Small intestine (tissue), 7 donors: Measurements from ENCODE around the gene SLC35A2. TPM values are rescaled to one million over a fixed set of nuclear protein-coding genes. Genes with fewer than 3 reads are reported as not detected.

Experiments
- DNase-seq, 2 donors: peaks; one replicate each; pipeline versions ENCODE4 v3.0.0 to v3.0.0-alpha.2; 2013
- FAIRE-seq: peaks from 2 replicates; lab custom pipeline; 2012; peaks lifted over from hg19 to GRCh38; lab: Jason Lieb, UNC
- H3K27ac ChIP-seq, 3 donors: one replicate each; pipeline ENCODE4 v1.5.1; 2013; ENCODE audit warnings: low read length in 2 of 3, mild to moderate bottlenecking in 2 of 3, control low read depth in 1 of 3, inconsistent platforms in 1 of 3, low read depth in 1 of 3, moderate library complexity in 1 of 3
- H3K27me3 ChIP-seq, 3 donors: one replicate each; pipeline ENCODE4 v1.6.1; 2013; ENCODE audit warnings: low read length in 3 of 3, inconsistent platforms in 1 of 3; ENCODE audit not compliant: control insufficient read depth in 3 of 3, insufficient read depth in 3 of 3
- H3K36me3 ChIP-seq, 3 donors: one replicate each; pipeline ENCODE4 v1.6.1; 2013; ENCODE audit warnings: low read length in 3 of 3, inconsistent platforms in 1 of 3, low read depth in 1 of 3, mild to moderate bottlenecking in 1 of 3, moderate library complexity in 1 of 3; ENCODE audit not compliant: control insufficient read depth in 3 of 3, insufficient read depth in 2 of 3
- H3K4me1 ChIP-seq, 3 donors: one replicate each; pipeline ENCODE4 v1.6.1; 2013; ENCODE audit warnings: low read length in 2 of 3, inconsistent platforms in 1 of 3, low read depth in 1 of 3, mild to moderate bottlenecking in 1 of 3, moderate library complexity in 1 of 3; ENCODE audit not compliant: control insufficient read depth in 3 of 3, insufficient read depth in 2 of 3
- H3K4me3 ChIP-seq, 3 donors: one replicate each; pipeline ENCODE4 v1.5.1; 2013; ENCODE audit warnings: low read length in 3 of 3, control low read depth in 1 of 3, inconsistent platforms in 1 of 3, low read depth in 1 of 3, mild to moderate bottlenecking in 1 of 3, moderate library complexity in 1 of 3
- H3K9me3 ChIP-seq, 2 donors: one replicate each; pipeline ENCODE4 v1.6.1; 2013; ENCODE audit warnings: low read depth in 1 of 2, low read length in 1 of 2; ENCODE audit not compliant: control insufficient read depth in 2 of 2, insufficient read depth in 1 of 2
- WGBS, 3 donors: extraction: QIAGEN DNeasy Blood & Tissue Kit; methylation state at CpG; one replicate each; pipeline ENCODE4 v1.1.7; 2013; 5-methylcytosine and 5-hydroxymethylcytosine counted together
- polyA plus RNA-seq, 4 donors: library from polyadenylated mRNA; stranded (reverse) in 3 of 4; unstranded in 1 of 4; fragments of 200-250 nt in 3 of 4; fragments of 120-200 nt in 1 of 4; gene quantifications; one replicate each; pipeline versions ENCODE4 v1.2.1 to v1.2.3, GENCODE V29; 2013
- donor health status: healthy with polysubstance abuse.
- donor health status: control.
- donor health status: control.
- donor health status: Bipolar disorder and iron deficiency.
- donor health status: healthy.

The SLC35A2 gene
- polyA plus RNA-seq, 4 donors, result 8.1 to 31.5 (median 19.1) TPM

- peaks cover 0 to 4% (median 0%) of the 10 kb centered on the region in 3 donors for H3K4me1 ChIP-seq
- H3K36me3 ChIP-seq, result peaks cover 0 to 59% (median 0%) of the 10 kb centered on the region in 3 donors
- no peaks in the 10 kb centered on the region for H3K27me3 ChIP-seq
These were observed 9.3 kb downstream of the SLC35A2 start for GRCh38 chrX:48902135-48902534.

DNA sequence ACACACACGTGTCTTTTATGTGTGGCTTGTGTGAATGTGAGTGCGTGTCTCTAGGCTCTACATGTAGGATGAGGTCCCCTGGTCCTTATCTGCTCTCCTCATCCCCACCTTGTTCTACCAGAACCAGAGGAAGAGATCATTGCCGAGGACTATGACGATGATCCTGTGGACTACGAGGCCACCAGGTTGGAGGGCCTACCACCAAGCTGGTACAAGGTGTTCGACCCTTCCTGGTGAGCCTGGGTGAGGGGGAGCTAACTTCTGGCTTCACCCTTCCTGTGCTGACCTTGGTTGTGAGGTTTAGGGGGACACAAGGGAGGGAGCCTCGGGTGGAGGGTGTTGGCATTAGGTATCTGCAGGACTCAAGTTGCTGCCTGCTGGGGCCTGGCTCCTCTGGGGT lies 10.4 kb downstream of the SLC35A2 start:
- Histone ChIP-seq H3K36me3 (peaks cover 0 to 51% (median 0%) of the 10 kb centered on the region in 3 donors), H3K9me3 (no peaks in the 10 kb centered on the region), H3K27ac (no peak overlapping the region), H3K27me3 (no peaks in the 10 kb centered on the region), H3K4me3 (no peak overlapping the region), H3K4me1 (peaks cover 0 to 9% (median 6%) of the 10 kb centered on the region in 3 donors)
- FAIRE-seq, result no peak
- DNase-seq, result no peak
- WGBS, 3 donors, result 80 to 93% (median 87%) methylated on average over 6 to 7 of the region's 7 CpGs

More at GRCh38 chrX:48902135-48902534, 9.3 kb downstream of the SLC35A2 start:
- FAIRE-seq, result no peak
- WGBS, 3 donors, result 91 to 95% (median 94%) methylated on average over 19 to 20 of the region's 20 CpGs
- Histone ChIP-seq H3K9me3 (no peaks in the 10 kb centered on the region), H3K4me3 (no peak overlapping the region), H3K27ac (no peak overlapping the region)
- no peak for DNase-seq

DNA sequence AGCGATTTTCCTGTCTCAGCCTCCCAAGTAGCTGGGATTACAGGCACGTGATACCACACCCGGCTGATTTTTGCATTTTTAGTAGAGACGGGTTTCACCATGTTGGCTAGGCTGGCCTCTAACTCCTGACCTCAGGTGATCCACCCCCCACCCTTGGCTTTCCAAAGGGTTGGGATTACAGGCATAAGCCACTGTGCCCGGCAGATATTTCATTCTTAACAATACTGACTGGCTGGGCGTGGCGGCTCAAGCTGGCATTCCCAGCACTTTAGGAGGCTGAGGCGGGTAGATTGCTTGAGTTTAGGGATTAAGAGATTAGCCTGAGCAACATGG lies 12.4 kb downstream of the SLC35A2 start:
- no peak overlapping the region for H3K4me3 ChIP-seq
- peaks cover 0 to 9% (median 6%) of the 10 kb centered on the region in 3 donors for H3K4me1 ChIP-seq

GRCh38 chrX:48897625-48898306 lies 13.7 kb downstream of the SLC35A2 start, which contains the start of the genes PQBP1 and TIMM17B:
TSS of gene PQBP1 (plus strand) at chrX:48897930. CDS start at chrX:48898510, 580 bp downstream.
TSS of gene TIMM17B (minus strand) at chrX:48897768. CDS start at chrX:48897749, 19 bp downstream.
- peaks cover 0 to 49% (median 4%) of the 10 kb centered on the region in 3 donors for H3K36me3 ChIP-seq
- peaks cover 0 to 9% (median 6%) of the 10 kb centered on the region in 3 donors for H3K4me1 ChIP-seq
- H3K4me3 ChIP-seq, result peak within 1 kb of the TSS; percentile 70 to 95 (median 70)
- H3K9me3 ChIP-seq, result no peaks in the 10 kb centered on the region
- DNase-seq (peak; percentile 94), FAIRE-seq (peak; percentile 26)
- WGBS, 3 donors, result 1 to 54% (median 6%) methylated on average over 41 to 49 of the region's 49 CpGs
- no peaks in the 10 kb centered on the region for H3K27me3 ChIP-seq
- H3K27ac ChIP-seq, result peak within 1 kb of the TSS; percentile 82 to 100 (median 99)

More for the DNA sequence above, 12.4 kb downstream of the SLC35A2 start:
- H3K9me3 ChIP-seq, result no peaks in the 10 kb centered on the region
- H3K27ac ChIP-seq, result no peak overlapping the region
- peaks cover 0 to 46% (median 0%) of the 10 kb centered on the region in 3 donors for H3K36me3 ChIP-seq
- no peaks in the 10 kb centered on the region for H3K27me3 ChIP-seq
- no peak for FAIRE-seq
- no peak for DNase-seq
- WGBS, 3 donors, result 38 to 74% (median 70%) methylated on average over 8 of the region's 8 CpGs

- H3K27me3 ChIP-seq, result no peaks in the 10 kb centered on the region
- H3K9me3 ChIP-seq, result no peaks in the 10 kb centered on the region
- FAIRE-seq (no peak), DNase-seq (peak; percentile 79 to 85)
- peaks cover 0 to 11% (median 6%) of the 10 kb centered on the region in 3 donors for H3K4me1 ChIP-seq
- H3K4me3 ChIP-seq, result peak overlapping the region; percentile 70 to 95 (median 70)
- peak overlapping the region; percentile 82 to 100 (median 99) for H3K27ac ChIP-seq
- peaks cover 0 to 45% (median 4%) of the 10 kb centered on the region in 3 donors for H3K36me3 ChIP-seq
- 1 to 42% (median 9%) methylated on average over 23 to 38 of the region's 38 CpGs for WGBS, 3 donors
These were observed 14.3 kb downstream of the SLC35A2 start for GRCh38 chrX:48897157-48897624.

DNA sequence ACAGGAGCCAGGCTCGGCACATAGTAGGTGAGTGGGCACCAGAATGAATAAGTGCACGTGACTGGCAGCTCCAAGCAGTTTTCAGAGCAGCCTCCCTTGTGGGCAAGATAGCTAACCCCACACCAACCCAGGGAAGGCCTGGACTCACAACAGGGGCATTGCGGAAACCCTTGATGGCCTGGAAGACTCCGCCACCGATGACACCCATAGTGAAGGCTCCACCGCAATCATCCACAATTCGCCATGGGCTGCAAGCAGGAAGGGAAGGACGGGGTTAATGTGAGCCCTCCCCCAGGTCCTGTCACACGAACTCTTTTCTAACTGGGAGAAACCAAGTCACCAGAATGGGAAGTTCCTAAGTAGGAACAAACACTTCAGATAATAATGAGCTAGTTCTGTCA lies 14.8 kb downstream of the SLC35A2 start:
- Histone ChIP-seq H3K27me3 (no peaks in the 10 kb centered on the region), H3K9me3 (no peaks in the 10 kb centered on the region), H3K36me3 (peaks cover 0 to 40% (median 4%) of the 10 kb centered on the region in 3 donors), H3K27ac (peak overlapping the region in 2 of 3 donors; percentile 99 to 100), H3K4me1 (peaks cover 0 to 15% (median 6%) of the 10 kb centered on the region in 3 donors), H3K4me3 (peak overlapping the region in 2 of 3 donors; percentile 70 to 95)
- FAIRE-seq (no peak), DNase-seq (no peak)
- WGBS, 3 donors, result 41 to 62% (median 52%) methylated on average over 9 of the region's 9 CpGs

DNA sequence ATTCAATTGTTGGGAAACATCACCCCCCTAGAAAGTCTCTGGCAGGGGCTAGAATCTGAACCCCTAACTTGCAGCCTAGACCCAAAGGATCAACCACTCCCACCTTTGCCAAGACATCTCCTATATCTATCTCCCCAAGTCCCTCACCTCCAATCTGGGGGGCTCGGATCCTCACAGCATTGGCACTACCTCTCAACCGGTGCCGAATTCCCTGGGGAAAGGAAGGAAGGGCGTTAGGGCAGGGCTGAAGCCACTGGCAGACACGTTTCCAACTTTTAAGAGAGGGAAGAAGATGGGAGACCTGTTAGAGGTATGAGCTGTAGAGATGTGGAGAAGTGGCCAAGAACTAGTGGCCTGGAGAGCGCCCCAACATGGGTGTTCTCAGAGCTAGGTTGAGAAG lies 16.6 kb downstream of the SLC35A2 start:
- H3K27me3 ChIP-seq, result no peaks in the 10 kb centered on the region
- 81 to 94% (median 93%) methylated on average over 6 of the region's 6 CpGs for WGBS, 3 donors
- peaks cover 0 to 33% (median 4%) of the 10 kb centered on the region in 3 donors for H3K36me3 ChIP-seq
- peaks cover 0 to 15% (median 6%) of the 10 kb centered on the region in 3 donors for H3K4me1 ChIP-seq
- FAIRE-seq (no peak), DNase-seq (no peak)
- no peak overlapping the region for H3K4me3 ChIP-seq
- H3K27ac ChIP-seq, result no peak overlapping the region
- H3K9me3 ChIP-seq, result no peaks in the 10 kb centered on the region

GRCh38 chrX:48893556-48894348 lies 17.7 kb downstream of the SLC35A2 start:
- FAIRE-seq (no peak), DNase-seq (no peak)
- H3K27ac ChIP-seq, result no peak overlapping the region
- no peaks in the 10 kb centered on the region for H3K27me3 ChIP-seq
- WGBS, 3 donors, result 85 to 94% (median 88%) methylated on average over 14 to 16 of the region's 16 CpGs
- H3K4me1 ChIP-seq, result peaks cover 0 to 15% (median 6%) of the 10 kb centered on the region in 3 donors
- no peak overlapping the region for H3K4me3 ChIP-seq
- H3K9me3 ChIP-seq, result no peaks in the 10 kb centered on the region
- peaks cover 0 to 27% (median 4%) of the 10 kb centered on the region in 3 donors for H3K36me3 ChIP-seq
